Measurements from ENCODE around the gene SPAG4. TPM values are rescaled to one million over a fixed set of nuclear protein-coding genes. Genes with fewer than 3 reads are reported as not detected.

The SPAG4 gene, protein sequence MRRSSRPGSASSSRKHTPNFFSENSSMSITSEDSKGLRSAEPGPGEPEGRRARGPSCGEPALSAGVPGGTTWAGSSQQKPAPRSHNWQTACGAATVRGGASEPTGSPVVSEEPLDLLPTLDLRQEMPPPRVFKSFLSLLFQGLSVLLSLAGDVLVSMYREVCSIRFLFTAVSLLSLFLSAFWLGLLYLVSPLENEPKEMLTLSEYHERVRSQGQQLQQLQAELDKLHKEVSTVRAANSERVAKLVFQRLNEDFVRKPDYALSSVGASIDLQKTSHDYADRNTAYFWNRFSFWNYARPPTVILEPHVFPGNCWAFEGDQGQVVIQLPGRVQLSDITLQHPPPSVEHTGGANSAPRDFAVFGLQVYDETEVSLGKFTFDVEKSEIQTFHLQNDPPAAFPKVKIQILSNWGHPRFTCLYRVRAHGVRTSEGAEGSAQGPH
- 35.3 TPM for total RNA-seq

DNA sequence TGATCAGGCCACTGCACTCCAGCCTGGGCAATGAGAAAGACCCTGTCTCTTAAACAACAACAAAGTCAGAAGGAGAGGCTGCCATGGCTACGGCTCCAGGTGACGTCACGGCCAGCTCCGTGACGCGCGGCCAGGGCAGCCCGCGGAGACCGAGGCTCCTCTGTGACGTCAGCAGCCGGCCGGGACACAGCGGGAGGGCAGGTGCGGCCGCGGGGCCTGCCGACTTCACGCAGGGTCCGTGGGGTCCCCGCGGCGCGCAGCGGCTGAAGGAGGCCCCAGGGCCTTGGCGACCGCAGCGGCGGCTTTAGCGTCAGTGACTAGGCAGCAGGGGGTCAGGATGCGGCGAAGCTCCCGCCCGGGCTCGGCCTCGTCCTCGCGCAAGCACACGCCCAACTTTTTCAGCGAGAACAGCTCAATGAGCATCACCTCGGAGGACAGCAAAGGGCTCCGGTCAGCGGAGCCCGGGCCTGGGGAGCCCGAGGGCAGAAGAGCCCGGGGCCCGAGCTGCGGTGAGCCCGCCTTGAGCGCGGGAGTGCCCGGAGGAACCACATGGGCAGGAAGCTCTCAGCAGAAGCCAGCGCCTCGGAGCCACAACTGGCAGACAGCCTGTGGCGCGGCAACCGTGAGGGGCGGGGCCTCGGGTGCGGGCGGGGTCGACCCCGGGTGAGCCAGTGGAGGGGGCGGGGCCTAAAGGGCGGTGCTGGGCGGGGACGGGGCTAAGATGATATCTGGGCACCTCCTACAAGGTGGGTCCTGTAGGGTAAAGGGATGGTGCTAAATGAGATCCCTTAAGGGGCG, at the start of gene SPAG4:
TSS of gene SPAG4 (plus strand) at position 163 of the 798 bp plus-strand sequence. CDS start at position 338, 175 bp downstream.
- Histone ChIP-seq H3K9me3 (no peaks in the 10 kb centered on the region), H3K36me3 (no peaks in the 10 kb centered on the region), H3K4me1 (peaks cover 5 to 16% of the 10 kb centered on the region in 2 donors), H3K27me3 (no peaks in the 10 kb centered on the region), H3K4me3 (peak within 1 kb of the TSS; percentile 77 to 81), H3K27ac (peak within 1 kb of the TSS; percentile 81 to 95)
- intact Hi-C loops (cut with DNase I) = loop anchor here (1.0 to 5.0 kb wide), 6 partner anchors 48 to 336 kb away; partner anchors contain the start of genes CPNE1, ERGIC3, PHF20 and RBM12
- TF ChIP-seq, protein P1, sequence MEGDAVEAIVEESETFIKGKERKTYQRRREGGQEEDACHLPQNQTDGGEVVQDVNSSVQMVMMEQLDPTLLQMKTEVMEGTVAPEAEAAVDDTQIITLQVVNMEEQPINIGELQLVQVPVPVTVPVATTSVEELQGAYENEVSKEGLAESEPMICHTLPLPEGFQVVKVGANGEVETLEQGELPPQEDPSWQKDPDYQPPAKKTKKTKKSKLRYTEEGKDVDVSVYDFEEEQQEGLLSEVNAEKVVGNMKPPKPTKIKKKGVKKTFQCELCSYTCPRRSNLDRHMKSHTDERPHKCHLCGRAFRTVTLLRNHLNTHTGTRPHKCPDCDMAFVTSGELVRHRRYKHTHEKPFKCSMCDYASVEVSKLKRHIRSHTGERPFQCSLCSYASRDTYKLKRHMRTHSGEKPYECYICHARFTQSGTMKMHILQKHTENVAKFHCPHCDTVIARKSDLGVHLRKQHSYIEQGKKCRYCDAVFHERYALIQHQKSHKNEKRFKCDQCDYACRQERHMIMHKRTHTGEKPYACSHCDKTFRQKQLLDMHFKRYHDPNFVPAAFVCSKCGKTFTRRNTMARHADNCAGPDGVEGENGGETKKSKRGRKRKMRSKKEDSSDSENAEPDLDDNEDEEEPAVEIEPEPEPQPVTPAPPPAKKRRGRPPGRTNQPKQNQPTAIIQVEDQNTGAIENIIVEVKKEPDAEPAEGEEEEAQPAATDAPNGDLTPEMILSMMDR (IDR thresholded peaks at IDR 0.05) = no peak
- peak; percentile 98 to 100 for DNase-seq (ENCODE audit: low spot score in 2 of 2)

DNA sequence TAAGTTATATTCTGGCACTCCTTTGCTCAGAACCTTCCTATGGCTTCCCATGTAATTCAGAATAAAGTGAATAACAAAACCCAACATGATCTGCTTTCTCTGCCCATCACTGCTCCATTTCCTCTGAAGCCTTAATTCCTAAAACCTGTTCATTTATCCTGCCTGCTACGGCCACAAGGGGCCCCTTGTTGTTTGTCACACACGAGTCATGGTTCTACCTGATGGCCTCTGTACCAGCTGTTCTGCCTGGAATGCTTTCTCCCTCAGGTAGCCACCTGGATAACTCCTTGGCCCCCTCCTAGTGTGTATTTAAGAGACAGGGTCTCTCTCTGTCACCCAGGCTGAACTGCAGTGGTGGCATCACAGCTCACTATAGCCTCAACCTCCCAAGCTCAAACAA, 47.0 kb upstream of the SPAG4 start:
- TF ChIP-seq, protein P1 (IDR thresholded peaks at IDR 0.05) = no peak
- Histone ChIP-seq H3K27ac (no peak overlapping the region), H3K36me3 (no peaks in the 10 kb centered on the region), H3K4me1 (no peaks in the 10 kb centered on the region), H3K27me3 (no peaks in the 10 kb centered on the region), H3K4me3 (no peak overlapping the region), H3K9me3 (peaks cover 0 to 8% of the 10 kb centered on the region in 2 donors)
- intact Hi-C loops (cut with DNase I) = no loop called here
- DNase-seq (ENCODE audit: low spot score in 2 of 2) = no peak

DNA sequence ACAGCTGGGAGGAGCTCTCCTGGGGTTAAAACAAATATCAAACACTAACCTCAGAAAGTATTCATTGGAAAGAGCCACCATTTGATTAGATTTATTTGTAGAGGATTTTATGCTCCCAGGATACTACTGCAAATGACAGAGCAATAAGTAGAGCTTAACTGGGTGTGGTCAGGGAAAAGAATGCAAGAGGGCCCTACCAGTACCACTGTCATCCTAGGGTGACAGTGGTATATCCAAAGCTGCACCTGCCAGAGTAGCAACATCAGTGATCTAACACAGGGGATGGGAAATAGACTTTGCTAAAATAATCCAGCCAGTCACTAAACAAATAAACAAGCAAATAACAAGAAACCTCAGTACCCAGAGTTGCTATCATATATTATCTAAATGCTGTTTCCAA, 44.1 kb upstream of the SPAG4 start:
- Histone ChIP-seq H3K9me3 (peaks cover 0 to 8% of the 10 kb centered on the region in 2 donors), H3K27me3 (no peaks in the 10 kb centered on the region), H3K36me3 (no peaks in the 10 kb centered on the region), H3K27ac (no peak overlapping the region), H3K4me1 (no peaks in the 10 kb centered on the region), H3K4me3 (no peak overlapping the region)
- intact Hi-C loops (cut with DNase I) = no loop called here
- no peak for DNase-seq (ENCODE audit: low spot score in 2 of 2)
- TF ChIP-seq, protein P1 (IDR thresholded peaks at IDR 0.05) = no peak

DNA sequence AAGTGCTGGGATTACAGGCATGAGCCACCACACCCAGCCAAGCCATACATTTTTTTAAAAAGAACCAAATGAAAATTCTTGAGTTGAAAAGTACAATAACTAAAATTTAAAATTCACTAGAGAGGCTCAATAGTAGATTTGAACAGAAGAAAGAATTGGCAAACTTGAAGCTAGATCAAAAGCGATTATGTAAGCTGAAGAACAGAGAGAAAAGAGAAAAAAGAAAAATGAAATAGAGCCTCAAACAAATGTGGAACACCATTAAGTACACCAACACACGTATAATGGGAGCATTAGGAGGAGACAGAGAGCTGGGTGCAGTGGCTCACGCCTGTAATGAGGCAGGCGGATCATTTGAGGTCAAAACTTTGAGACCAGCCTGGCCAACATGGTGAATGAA, 42.8 kb upstream of the SPAG4 start:
- TF ChIP-seq, protein P1 (IDR thresholded peaks at IDR 0.05) = no peak
- no peak overlapping the region for H3K27ac ChIP-seq
- DNase-seq (ENCODE audit: low spot score in 2 of 2) = no peak
- H3K4me1 ChIP-seq = no peaks in the 10 kb centered on the region
- intact Hi-C loops (cut with DNase I) = no loop called here
- H3K27me3 ChIP-seq = no peaks in the 10 kb centered on the region
- H3K9me3 ChIP-seq = peaks cover 0 to 8% of the 10 kb centered on the region in 2 donors
- H3K36me3 ChIP-seq = no peaks in the 10 kb centered on the region
- no peak overlapping the region for H3K4me3 ChIP-seq

DNA sequence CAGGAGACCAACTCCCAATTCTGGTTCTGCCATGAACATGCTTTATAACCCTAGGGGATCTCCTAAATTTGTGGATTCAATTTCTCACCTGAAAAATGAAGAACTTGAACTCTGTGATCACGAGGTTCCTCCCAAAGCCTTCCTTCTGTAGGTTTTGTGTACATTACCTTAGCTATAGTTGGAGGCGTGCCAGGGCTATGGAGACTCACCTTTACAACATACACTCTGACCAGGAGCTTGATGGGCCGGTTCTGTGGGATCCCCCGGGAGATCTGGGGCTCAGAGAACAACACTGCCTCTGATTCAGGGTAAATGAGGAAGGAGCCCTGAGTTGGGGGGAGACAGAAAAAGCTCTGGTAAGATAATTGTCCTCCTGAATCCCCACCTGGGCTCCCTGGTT, 39.7 kb upstream of the SPAG4 start:
- H3K36me3 ChIP-seq = no peaks in the 10 kb centered on the region
- no peak overlapping the region for H3K27ac ChIP-seq
- peaks cover 0 to 8% of the 10 kb centered on the region in 2 donors for H3K9me3 ChIP-seq
- no peaks in the 10 kb centered on the region for H3K27me3 ChIP-seq
- TF ChIP-seq, protein P1 (IDR thresholded peaks at IDR 0.05) = no peak
- no peak overlapping the region for H3K4me3 ChIP-seq
- H3K4me1 ChIP-seq = no peaks in the 10 kb centered on the region
- no peak for DNase-seq (ENCODE audit: low spot score in 2 of 2)
- intact Hi-C loops (cut with DNase I) = no loop called here
